GM18909 (cell line): ENCODE data around the gene CYP2W1.

Experiments
- ATAC-seq: cut with Tn5 transposase; IDR thresholded peaks from one replicate; pipeline ENCODE4 v1.9.1; 2021; ENCODE audit warnings: mild to moderate bottlenecking; ENCODE audit not compliant: unreplicated experiment, poor library complexity

Gene CYP2W1

DNA sequence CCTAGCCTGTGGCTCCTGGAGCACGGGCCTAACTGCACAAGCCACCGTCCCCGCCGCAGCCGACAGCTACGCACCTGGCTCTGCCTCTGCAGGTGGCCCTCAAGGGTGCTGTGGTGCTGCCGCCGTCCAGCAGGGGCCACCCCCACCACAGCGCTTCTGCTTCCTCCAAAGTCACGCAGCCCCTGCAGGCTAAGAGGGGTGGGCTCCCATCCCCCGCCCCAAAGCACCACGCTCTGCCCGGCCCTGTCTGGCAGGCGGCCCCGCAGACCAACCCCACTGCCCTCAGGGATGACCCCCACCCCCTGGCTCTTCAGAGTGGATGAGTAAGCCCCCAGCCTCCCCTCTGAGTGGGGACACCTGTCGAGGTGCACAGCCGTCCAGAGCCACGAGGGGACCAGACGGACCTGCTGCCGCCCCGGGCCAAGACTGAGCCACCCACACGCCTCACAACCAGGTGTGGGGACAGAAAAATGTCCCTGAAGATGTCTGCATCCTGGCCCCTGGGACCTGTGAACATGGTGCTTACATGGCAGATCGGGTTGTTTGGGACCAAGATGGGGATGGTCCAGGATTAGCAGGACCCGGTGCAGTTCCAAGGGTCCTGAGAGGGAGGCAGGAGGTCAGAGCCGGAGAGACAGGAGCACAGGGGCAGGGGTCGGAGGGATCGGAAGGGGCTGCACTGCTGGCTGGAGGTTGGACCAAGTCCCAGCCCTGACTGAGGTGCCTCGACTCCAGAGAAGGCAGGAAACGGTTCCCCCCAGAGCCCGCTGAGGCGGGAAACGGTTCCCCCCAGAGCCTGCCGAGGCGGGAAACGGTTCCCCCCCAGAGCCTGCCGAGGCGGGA lies 19.5 kb upstream of the CYP2W1 start:
- ATAC-seq: no peak

DNA sequence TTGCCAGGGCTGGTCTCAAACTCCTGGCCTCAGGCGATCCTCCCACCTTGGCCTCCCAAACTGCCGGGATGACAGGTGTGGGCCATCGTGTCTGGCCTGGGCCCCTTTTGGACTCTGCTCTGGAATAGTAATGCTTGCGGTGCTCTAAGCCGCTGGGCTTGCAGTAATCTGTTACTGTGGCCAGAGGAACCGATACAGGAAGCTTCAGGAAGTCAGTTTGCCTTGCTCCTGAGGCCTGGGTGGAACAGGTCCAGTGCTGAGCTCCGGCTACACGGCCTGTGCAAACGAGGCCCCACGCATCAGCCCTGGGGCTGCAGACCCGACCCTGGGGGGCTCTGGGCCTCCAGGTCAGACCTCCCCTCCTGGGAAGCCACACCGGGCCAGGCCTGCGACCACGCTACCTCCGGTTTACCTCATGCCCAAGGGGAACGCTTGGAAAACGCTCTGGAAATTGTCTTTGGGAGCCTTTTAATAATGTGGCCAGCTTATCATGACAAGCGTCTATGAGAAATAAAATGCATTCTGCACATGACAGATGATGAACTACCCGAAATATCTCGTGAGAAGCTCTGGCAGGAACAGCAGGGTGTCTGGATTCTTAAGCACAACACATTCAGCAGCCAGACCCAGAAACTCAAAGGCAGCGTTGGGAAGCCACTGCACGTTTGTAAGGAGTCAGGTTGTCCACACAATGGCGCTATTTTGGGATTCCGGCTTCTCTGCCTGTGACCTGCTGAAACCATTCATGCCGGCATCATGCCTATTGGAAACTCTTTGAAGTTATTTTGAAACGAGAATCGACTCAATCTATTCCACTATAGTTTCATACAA lies 18.4 kb upstream of the CYP2W1 start:
- ATAC-seq: no peak

DNA sequence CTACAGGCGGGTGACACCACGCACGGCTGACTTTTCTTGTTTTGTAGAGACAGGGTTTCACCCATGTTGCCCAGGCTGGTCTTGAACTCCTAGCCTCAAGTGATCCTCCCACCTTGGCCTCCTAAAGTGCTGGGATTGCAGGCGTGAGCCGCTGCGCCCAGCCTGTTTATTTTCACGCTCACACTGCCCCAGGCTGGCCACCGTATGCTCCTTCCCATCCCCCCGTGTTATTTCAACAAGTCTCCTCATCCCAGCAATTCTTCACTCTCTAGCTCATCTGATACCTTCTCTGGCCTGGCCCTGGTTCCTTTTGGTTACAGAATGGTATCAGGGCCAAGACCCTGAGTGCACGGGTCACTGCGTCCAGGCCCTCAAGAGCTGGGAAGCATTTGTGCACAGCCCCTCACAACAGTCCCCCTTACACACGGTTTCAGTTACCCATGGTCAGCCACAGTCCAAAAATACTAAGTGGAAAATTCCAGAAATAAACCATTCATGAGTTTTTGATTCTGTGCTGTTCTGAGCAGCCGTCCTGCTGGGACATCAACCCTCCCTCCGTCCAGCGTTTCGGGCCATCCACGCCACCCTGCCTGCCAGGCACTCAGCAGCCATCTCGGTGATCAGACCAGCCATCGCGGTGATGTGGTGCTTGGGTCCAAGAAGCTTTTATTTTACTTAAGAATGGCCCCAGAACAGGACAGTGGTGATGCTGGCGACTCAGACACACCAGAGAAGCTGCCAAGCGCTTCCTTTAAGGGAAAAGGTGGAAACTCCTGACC lies 16.5 kb upstream of the CYP2W1 start:
- ATAC-seq: no peak

DNA sequence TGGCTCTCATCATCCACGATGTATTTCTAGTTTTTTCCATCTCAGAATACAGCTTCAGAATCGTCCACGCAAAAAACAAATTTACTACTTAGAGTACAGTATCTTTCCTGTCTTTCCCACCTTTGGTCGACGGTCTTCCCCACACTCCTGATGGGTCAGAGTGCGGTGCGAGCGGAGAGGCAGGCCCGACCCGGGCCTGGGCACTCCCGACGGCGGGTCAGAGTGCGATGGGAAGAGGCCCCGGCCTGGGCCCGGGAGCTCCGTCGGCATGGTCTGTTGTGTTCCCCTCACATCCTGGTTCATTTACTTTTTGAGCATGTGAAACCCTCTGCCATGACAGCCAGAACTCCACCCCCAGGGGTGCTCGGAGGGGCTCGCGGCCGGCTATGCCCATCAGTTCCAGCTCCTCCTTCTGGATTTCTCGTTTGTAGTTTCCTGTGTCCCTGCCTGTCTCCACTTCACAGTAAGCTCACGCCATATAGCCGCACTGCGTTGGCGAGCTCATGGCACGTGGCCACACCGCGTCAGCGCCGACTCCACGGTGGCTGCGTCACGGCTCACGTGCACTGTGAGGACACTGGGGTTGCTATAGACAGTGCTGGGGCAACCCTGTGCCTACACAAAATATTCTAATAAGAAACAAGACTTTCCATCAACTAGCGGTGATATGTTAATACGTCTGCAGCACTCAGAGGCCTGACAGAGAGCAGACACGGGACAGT lies 15.5 kb upstream of the CYP2W1 start:
- no peak for ATAC-seq

- no peak for ATAC-seq
Observed at GRCh38 chr7:968205-969105, 14.5 kb upstream of the CYP2W1 start.

DNA sequence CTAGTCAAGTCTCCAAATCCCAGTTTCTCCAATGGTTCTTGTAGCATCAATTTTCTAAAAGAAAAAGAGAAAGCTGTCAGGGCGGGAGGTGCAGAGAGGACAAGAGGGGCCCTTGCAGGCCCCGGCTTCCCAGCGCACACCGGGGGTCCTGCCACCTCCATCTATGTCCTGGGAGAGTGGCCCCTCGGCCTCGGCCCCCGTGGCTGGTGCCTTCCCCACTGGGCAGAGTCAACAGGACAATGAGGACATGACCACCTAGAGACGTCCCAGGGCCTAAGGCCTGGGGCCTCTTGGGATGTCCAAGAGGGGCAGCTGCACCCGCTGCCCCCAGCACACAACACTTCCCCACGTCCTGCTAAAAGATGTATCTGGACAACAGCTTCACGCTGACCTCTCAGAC lies 13.6 kb upstream of the CYP2W1 start:
- ATAC-seq: no peak

- no peak for ATAC-seq
Observed at GRCh38 chr7:970744-971143, 12.2 kb upstream of the CYP2W1 start.

- no peak for ATAC-seq
Observed at GRCh38 chr7:972110-972509, 10.9 kb upstream of the CYP2W1 start.

- no peak for ATAC-seq
Observed at GRCh38 chr7:972676-973309, 10.2 kb upstream of the CYP2W1 start.

DNA sequence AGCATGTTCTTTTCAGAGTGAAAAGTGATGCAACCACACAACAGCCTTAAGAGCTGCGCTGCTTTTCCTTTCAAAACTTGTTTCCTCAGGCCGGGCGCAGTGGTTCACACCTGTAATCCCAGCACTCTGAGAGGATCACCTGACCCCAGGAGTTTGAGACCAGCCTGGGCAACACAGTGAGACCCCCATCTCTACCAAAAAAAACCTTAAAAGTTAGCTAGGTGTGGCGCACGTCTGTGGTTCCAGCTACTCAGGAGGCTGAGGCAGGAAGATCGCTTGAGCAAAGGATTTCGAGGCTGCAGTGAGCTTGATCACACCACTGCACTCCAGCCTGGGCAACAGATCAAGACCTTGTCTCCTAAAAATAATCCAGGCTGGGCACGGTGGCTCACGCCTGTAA lies 9.7 kb upstream of the CYP2W1 start:
- no peak for ATAC-seq

GRCh38 chr7:974172-974571 lies 8.8 kb upstream of the CYP2W1 start:
- no peak for ATAC-seq

- peak; percentile 67 for ATAC-seq
Observed at GRCh38 chr7:974820-975681, 7.9 kb upstream of the CYP2W1 start, which contains the start of gene COX19. TSS of gene COX19 (minus strand) at chr7:975549. CDS start at chr7:975509, 40 bp downstream.

- ATAC-seq: no peak
Observed at GRCh38 chr7:975702-976473, 7.1 kb upstream of the CYP2W1 start.

GRCh38 chr7:976901-977325 lies 6.1 kb upstream of the CYP2W1 start:
- ATAC-seq: no peak

- ATAC-seq: peak; percentile 58
Observed at GRCh38 chr7:977326-978048, 5.5 kb upstream of the CYP2W1 start.

DNA sequence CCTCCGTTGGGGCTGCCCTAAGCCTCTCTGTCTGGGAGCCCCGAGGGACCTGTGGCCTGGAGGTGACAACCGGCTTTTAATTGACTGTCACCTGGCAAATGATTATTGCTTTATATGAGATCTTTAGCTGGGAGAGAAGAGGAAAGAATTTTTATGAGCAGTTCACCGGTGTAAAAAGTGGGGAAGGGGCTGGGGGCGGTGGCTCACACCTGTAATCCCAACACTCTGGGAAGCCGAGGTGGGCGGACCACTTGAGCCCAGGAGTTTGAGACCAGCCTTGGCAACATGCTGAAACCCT lies 5.0 kb upstream of the CYP2W1 start:
- no peak for ATAC-seq
